ENCODE data around the gene PHRF1.

DNA sequence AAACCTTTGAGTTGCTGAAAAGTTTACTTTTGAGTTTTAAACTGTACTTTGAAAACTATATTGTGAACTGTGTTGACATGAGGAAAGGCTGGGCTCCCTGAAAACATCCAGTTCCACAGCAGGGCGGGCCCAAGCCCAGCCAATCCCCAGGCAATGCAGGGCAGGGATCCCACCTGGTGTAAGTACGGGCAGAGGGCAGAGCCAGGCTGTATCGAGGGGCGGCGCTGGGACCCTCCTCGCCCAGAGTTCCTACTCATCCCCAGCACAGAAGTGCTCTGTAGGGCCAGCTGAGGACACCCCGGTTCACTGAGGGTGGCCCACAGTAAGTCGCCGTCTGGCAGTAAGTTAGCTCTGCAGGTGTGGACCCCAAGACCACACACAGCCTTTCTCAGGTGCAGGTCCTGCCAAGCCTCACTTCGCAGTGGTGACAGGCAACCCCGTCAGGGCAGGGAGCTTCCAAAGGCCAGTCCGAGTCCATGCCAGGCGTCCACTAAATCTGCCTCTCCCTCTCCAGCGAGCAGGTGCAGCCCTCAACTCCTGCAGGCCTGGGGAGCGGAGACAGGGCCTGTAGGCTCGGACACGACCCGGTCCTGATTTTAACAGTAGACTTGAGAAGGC, 9.2 kb upstream of the PHRF1 start:
- TF ChIP-seq, protein P1, sequence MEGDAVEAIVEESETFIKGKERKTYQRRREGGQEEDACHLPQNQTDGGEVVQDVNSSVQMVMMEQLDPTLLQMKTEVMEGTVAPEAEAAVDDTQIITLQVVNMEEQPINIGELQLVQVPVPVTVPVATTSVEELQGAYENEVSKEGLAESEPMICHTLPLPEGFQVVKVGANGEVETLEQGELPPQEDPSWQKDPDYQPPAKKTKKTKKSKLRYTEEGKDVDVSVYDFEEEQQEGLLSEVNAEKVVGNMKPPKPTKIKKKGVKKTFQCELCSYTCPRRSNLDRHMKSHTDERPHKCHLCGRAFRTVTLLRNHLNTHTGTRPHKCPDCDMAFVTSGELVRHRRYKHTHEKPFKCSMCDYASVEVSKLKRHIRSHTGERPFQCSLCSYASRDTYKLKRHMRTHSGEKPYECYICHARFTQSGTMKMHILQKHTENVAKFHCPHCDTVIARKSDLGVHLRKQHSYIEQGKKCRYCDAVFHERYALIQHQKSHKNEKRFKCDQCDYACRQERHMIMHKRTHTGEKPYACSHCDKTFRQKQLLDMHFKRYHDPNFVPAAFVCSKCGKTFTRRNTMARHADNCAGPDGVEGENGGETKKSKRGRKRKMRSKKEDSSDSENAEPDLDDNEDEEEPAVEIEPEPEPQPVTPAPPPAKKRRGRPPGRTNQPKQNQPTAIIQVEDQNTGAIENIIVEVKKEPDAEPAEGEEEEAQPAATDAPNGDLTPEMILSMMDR (IDR thresholded peaks at IDR 0.05) = no peak
- no peak for TF ChIP-seq POLR2A (IDR thresholded peaks at IDR 0.05)
